ENCODE data around the gene NEDD4L.
"Not testable (repeated sequence)": the region's sequence is repeated elsewhere in the genome, so short reads cannot be mapped to it uniquely, and the experiment has no call there.

The NEDD4L gene

DNA sequence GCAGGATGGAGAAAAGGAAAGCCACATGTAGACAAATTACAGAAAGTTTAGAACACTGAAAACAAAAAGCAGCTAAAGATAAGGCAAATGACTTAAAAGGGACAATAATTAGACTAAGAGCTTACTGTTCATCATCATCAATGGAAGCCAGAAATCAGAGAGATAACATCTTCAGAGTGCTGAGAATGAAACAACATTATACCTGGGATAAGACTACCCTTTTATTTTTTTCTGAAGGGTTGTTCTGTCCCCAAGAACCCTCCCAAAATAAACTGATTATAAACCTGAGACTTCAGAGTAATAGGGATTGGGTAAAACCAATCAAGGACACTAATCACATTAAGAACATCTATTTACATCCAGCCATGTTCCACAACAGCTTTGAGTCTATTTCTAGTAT is 6.9 kb upstream of the NEDD4L start:
- no peak for DNase-seq (ENCODE audit: low spot score in 2 of 2)
- H3K4me1 ChIP-seq = no peaks in the 10 kb centered on the region
- no peak overlapping the region for H3K4me3 ChIP-seq
- peaks cover 5% of the 10 kb centered on the region; the same call in 1 of the 2 replicates for H3K27me3 ChIP-seq (ENCODE audit: low read depth)
- no peaks in the 10 kb centered on the region for H3K9me3 ChIP-seq
- no peaks in the 10 kb centered on the region for H3K36me3 ChIP-seq (replicated peaks)
- in situ Hi-C loops (cut with MboI; ENCODE audit: low sequenced_read_pairs) = no loop called here

DNA sequence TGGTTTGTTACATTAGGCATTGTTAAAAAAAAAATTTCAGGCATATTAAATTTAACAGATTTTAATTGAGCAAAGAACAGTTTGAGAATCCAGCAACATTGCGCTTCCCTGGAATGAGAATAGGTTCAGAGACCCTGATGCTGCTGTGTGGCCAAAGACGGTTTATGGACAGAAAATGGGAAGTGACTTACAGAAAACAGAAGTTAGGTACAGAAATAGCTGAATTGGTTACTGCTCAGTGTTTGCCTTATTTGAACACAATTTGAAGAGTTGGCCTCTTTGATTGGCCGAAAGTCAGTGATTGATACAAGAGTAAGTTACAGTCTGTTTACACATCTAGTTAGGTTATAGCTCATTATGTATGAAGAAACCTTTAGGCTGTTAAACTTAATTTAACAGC is 6.0 kb upstream of the NEDD4L start:
- in situ Hi-C loops (cut with MboI; ENCODE audit: low sequenced_read_pairs) = no loop called here
- Histone ChIP-seq H3K4me3 (no peak overlapping the region), H3K4me1 (no peaks in the 10 kb centered on the region), H3K27me3 (ENCODE audit: low read depth) (no peaks in the 10 kb centered on the region), H3K9me3 (no peaks in the 10 kb centered on the region), H3K36me3 (replicated peaks) (no peaks in the 10 kb centered on the region)
- DNase-seq (ENCODE audit: low spot score in 2 of 2) = no peak

DNA sequence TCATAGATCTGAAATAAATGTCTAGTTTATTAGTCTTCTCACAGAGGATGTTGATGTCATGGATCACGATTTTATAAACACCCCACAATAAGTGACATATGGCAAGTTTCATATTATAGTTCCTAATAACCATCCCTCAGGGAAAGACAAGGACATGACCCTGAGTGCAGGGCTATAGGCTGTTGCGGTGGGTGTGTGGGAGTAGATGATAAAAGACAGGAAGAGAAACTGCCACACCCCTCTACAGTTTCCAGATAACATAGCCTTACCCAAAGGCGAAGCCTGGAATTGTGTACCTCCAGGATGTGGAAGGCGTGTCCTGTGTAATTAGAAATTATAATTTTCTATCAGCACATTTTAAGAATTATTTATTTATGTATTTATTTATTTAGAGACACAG is 2.4 kb upstream of the NEDD4L start:
- Histone ChIP-seq H3K27me3 (ENCODE audit: low read depth) (no peaks in the 10 kb centered on the region), H3K36me3 (replicated peaks) (no peaks in the 10 kb centered on the region), H3K9me3 (no peaks in the 10 kb centered on the region), H3K4me3 (no peak overlapping the region), H3K4me1 (peaks cover 7% of the 10 kb centered on the region)
- in situ Hi-C loops (cut with MboI; ENCODE audit: low sequenced_read_pairs) = no loop called here
- DNase-seq (ENCODE audit: low spot score in 2 of 2) = no peak

DNA sequence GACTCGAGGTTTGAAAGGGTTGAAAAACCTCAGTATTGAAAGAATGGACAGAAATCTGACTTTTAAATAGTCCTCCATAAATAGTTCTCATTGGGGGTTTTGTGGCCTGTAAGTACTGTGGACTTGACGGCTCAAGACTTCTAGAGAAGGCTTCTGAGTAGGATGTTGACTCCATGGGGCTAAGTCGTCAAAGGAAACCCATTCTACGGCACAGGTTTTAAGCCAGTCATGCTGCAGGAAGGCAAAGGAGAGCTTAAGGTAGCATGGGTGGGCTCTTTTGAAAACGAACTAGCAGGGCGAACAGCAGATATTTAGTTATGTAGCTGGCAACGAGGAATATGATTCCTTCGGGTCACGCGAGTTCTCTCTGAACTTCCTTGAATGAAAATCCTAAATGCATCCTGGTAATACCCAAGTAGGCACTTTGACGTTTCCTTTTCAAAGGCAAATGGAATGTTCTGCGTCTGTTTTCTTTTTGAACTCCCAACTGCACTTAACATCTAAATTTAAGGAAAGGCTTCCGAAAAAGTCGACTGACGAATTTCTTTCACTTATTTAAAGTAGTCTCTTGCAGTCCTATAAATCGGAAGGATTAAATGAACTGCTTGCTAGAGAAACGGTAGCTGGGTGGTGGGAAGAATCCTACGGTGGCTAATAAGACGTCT is 1.1 kb upstream of the NEDD4L start:
- H3K27me3 ChIP-seq (ENCODE audit: low read depth) = no peaks in the 10 kb centered on the region
- in situ Hi-C loops (cut with MboI; ENCODE audit: low sequenced_read_pairs) = no loop called here
- H3K36me3 ChIP-seq (replicated peaks) = no peaks in the 10 kb centered on the region
- no peaks in the 10 kb centered on the region for H3K9me3 ChIP-seq
- peak overlapping the region; percentile 79 for H3K4me3 ChIP-seq
- peaks cover 8% of the 10 kb centered on the region for H3K4me1 ChIP-seq
- DNase-seq (ENCODE audit: low spot score in 2 of 2) = no peak

DNA sequence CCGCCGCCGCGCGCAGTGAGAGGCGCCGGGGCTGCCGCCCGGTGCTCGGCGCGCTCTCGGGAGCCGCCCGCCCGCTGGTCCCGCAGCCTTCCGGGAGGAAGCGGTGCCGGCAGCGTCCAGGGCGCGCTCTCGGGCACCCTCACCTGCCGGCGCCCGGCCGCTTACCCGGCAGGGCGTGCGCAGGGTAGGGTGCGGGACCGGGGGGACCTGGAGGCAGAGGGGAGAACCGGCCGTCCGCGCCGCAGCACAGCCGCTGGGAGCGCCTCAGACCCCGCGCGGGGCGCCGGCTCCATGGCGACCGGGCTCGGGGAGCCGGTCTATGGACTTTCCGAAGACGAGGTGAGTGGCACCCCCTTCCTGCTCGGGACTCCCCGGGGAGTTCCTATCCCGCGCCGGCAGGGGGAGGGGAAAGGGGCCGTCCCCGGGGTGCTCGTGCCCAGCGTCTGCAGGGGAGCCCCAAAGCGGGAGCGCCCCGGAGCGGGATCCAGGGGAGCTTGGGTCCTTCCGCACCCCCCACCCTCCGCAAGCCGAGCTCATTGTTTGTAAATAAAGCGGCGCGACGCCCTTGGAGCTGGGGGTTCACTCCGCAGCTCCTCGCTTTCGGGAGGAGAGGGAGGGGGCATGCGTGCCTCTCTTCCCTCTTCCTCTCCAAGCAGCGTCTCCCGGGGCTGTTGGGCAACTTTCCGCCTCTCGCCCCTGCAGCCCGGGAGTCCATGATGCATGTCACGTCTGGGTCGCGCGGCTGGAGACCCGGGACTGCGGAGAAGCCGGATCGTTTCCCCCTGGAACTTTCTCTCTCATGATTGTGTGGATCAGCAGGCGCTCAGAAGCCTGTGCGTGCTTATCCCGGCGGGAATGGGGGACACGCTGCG is 580 bp downstream of the NEDD4L start:
- peaks cover 8% of the 10 kb centered on the region for H3K4me1 ChIP-seq
- DNase-seq (ENCODE audit: low spot score in 2 of 2) = peak; percentile 48 to 68

DNA sequence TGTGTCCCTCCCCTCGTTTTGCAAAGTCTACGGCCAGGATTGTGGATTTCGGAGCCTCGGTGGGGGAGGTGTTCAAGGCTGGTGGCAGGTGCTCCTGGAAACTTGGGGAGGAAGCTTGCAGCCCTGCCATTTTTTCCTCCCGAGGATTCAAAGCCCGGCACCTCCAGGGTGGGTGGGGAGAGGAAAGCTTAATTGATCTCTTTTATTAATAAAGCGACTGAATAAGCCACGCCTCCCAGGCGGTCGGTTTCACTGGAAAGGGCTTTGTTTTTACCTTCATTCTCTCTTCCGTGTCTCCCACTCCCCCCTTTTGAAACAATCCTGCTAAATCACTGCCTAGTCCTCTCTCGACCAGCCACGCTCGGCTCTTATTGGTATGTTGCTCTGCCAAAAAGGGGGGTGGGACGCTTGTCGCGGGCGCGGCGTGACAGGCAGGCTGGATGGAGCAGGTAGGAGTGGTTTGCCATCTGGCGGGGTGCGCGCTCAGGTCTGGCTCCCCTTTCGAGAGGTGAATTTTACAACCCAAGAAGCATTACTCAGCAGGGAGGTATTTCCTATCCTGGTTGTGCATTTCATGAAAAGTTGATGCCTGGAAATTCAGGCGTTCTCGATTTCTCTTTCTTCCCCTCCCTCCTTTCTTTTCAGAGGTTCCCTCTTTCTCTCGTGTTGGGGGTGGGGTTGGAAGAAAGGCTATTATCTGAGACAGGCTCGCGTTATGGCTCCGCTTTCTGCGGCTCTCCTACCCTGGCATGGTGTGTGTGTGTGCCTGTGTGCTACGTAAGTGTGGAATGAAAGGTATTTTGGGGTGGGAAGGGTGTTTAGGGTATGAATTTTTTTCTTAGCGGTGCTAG is 1.4 kb downstream of the NEDD4L start:
- peak; percentile 58 to 78 for DNase-seq (ENCODE audit: low spot score in 2 of 2)
- H3K36me3 ChIP-seq (replicated peaks) = no peaks in the 10 kb centered on the region
- H3K27me3 ChIP-seq (ENCODE audit: low read depth) = no peaks in the 10 kb centered on the region
- H3K9me3 ChIP-seq = no peaks in the 10 kb centered on the region
- in situ Hi-C loops (cut with MboI; ENCODE audit: low sequenced_read_pairs) = loop anchor here (5.0 kb wide), 1 partner anchor 77 kb away; no protein-coding TSS in a partner anchor
- peaks cover 8% of the 10 kb centered on the region for H3K4me1 ChIP-seq
- peak overlapping the region; percentile 79 for H3K4me3 ChIP-seq

More for the DNA sequence above, 580 bp downstream of the NEDD4L start:
- no peaks in the 10 kb centered on the region for H3K9me3 ChIP-seq
- peak overlapping the region; percentile 79 for H3K4me3 ChIP-seq
- in situ Hi-C loops (cut with MboI; ENCODE audit: low sequenced_read_pairs) = loop anchor here (5.0 kb wide), 1 partner anchor 78 kb away; no protein-coding TSS in a partner anchor
- no peaks in the 10 kb centered on the region for H3K36me3 ChIP-seq (replicated peaks)
- H3K27me3 ChIP-seq (ENCODE audit: low read depth) = no peaks in the 10 kb centered on the region

DNA sequence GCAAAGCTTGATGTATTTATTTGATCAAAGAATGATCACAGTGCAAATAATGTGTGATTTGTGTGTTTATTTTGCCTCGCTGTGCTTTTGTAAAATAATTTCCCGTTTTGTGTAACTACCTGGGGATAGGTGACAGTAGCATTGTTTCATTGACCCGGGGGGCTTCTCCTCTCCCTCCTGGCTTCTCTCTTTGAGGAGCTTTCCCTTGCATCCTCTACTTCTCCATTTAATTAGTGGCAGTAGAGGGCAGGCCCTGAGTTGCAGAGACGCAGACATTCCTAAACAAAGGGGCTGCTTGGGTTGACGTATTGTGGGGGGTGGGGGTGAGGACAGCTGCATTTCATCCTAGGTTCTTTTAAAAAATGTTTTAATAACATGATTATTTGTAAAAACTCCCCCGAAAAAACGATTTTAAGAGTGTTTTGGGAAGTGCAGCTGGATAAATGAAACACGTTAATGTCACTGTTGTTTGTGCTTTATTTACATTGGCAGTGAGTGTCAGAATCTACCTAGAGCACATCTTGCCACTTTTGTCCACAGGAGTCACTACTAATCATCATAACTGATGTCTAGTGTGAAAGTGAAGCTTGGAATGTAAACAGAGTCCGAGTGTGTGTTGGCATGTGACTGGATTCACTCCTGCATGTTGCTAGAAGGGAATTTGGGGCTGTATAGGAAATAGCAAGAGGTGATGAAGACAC is 2.2 kb downstream of the NEDD4L start:
- peak in 1 of 2 experiments; percentile 18 for DNase-seq (ENCODE audit: low spot score in 2 of 2)
- peaks cover 8% of the 10 kb centered on the region for H3K4me1 ChIP-seq
- H3K9me3 ChIP-seq = no peaks in the 10 kb centered on the region
- H3K36me3 ChIP-seq (replicated peaks) = no peaks in the 10 kb centered on the region
- H3K27me3 ChIP-seq (ENCODE audit: low read depth) = no peaks in the 10 kb centered on the region
- in situ Hi-C loops (cut with MboI; ENCODE audit: low sequenced_read_pairs) = loop anchor here (5.0 kb wide), 1 partner anchor 76 kb away; no protein-coding TSS in a partner anchor
- peak overlapping the region; percentile 79 for H3K4me3 ChIP-seq

DNA sequence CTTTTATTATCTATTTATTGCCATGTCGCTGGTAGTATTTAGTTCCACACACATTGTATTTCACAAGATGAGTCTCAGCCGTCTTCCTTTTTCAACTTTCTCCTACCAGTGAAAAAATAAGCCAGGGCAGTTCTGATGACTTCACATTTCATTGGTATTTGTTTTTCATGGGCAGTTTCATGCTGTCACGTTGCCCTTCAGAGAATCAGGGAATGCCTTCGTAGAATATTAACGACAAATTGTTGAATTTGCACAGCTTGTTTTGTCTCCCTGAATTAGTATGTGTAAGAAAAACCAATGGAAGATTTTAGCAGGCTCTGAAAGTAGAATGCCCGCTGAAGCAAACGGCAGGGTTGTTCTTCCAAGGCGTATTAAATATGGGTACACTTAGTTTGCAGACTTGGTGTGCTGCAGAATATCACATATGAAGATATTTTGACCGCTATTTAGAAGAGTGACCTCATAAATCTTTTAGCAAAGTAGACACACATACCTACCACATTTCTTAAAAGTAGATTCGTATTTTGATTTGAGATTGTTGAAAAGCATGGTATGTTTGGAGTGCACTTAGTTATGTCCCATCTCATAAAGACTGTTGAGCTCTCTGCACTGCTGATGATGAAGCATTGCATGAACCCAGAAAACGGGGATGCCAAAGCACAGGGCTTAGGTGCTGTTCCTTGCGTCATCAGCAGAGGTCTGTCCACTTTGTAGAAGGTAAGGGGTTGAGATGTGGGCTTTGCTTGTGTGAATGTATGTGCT is 2.9 kb downstream of the NEDD4L start:
- no peaks in the 10 kb centered on the region for H3K36me3 ChIP-seq (replicated peaks)
- in situ Hi-C loops (cut with MboI; ENCODE audit: low sequenced_read_pairs) = loop anchor here (5.0 kb wide), 1 partner anchor 75 kb away; no protein-coding TSS in a partner anchor
- DNase-seq (ENCODE audit: low spot score in 2 of 2) = no peak
- no peaks in the 10 kb centered on the region for H3K9me3 ChIP-seq
- no peak overlapping the region; the same call in 1 of the 2 replicates for H3K4me3 ChIP-seq
- H3K27me3 ChIP-seq (ENCODE audit: low read depth) = no peaks in the 10 kb centered on the region
- H3K4me1 ChIP-seq = peaks cover 16% of the 10 kb centered on the region

DNA sequence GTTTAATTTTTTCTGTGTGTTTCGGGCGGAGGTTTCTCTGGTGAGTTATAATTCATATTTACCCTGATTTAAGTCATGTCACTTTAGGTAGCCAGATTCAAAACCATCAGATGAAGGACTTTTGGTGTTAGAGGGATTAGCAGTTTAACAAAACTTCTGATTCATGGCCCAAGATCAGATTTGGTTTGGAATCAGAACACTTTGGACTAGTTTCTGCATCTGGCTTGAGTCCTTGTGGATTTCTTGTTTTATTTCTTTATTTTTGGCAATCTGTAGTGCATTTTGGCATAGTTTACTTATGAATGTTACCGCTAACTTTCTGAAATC is 3.5 kb downstream of the NEDD4L start:
- in situ Hi-C loops (cut with MboI; ENCODE audit: low sequenced_read_pairs) = loop anchor here (5.0 kb wide), 1 partner anchor 75 kb away; no protein-coding TSS in a partner anchor
- no peak overlapping the region for H3K4me3 ChIP-seq
- no peak for DNase-seq (ENCODE audit: low spot score in 2 of 2)

DNA sequence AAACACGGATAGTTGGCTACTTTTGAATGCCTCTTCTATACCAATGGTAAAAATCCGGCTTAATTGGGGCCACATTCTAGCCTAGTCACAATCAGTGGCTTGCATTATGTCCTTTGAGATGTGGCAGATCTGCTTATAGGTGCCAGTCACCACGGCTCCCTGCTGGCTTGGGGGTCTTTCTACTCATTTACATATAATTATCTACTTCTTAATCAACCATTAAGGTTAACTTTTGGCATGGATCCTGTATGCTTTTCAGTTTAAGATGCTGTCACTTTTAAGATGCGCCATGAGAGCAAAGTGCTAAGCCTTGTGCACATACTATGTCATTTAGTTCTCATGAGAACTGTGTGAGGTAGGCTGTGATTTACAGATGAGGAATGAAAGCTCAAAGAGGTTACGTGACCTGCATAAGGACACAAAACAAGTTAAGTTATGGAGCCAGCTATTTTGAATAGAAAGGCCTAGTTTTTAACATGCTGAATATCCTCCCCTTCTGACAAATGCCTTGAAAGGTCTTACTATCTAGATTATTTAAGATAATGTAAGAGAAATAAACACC is 4.1 kb downstream of the NEDD4L start:
- Histone ChIP-seq H3K4me1 (peaks cover 19% of the 10 kb centered on the region), H3K36me3 (replicated peaks) (no peaks in the 10 kb centered on the region), H3K27me3 (ENCODE audit: low read depth) (no peaks in the 10 kb centered on the region), H3K4me3 (no peak overlapping the region), H3K9me3 (no peaks in the 10 kb centered on the region)
- no peak for DNase-seq (ENCODE audit: low spot score in 2 of 2)
- in situ Hi-C loops (cut with MboI; ENCODE audit: low sequenced_read_pairs) = loop anchor here (5.0 kb wide), 1 partner anchor 74 kb away; no protein-coding TSS in a partner anchor

More for the DNA sequence above, 3.5 kb downstream of the NEDD4L start:
- Histone ChIP-seq H3K27me3 (ENCODE audit: low read depth) (no peaks in the 10 kb centered on the region), H3K9me3 (no peaks in the 10 kb centered on the region), H3K4me1 (peaks cover 19% of the 10 kb centered on the region), H3K36me3 (replicated peaks) (no peaks in the 10 kb centered on the region)

DNA sequence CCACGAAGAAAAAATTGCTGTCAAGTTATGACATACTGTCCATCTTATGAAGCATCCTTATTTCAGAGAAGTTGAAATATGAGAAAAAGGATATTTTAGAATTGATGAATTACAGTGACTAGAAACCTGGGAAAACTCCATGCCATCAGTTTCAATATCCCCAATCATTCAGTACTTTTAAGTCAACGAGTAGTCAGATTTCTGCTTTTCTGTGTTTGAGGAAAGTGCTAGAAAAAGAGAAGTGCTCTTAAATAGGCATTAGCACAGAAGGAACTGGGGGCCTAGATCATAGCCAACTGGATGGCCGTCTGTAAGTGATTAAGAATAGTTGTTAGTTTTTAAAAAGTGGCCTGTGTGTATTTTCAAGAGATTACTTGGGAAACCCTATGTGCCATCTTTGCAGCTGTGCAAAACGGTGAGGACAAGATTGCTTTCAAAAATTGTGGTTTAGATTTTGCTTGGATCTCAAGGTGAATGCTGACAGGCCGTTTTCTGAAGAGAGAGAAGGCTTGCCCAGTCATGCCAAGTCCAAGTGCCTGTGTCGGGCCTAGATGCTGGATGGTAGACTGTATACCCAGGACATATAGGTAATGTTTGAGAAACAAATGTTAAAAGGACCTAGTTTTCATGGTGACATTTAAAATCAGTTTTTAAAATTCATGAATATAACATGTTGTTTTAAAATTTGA is 5.1 kb downstream of the NEDD4L start:
- in situ Hi-C loops (cut with MboI; ENCODE audit: low sequenced_read_pairs) = loop anchor here (5.0 kb wide), 1 partner anchor 73 kb away; no protein-coding TSS in a partner anchor
- Histone ChIP-seq H3K4me3 (no peak overlapping the region), H3K27me3 (ENCODE audit: low read depth) (no peaks in the 10 kb centered on the region), H3K9me3 (no peaks in the 10 kb centered on the region), H3K4me1 (peaks cover 22% of the 10 kb centered on the region), H3K36me3 (replicated peaks) (no peaks in the 10 kb centered on the region)
- no peak for DNase-seq (ENCODE audit: low spot score in 2 of 2)

DNA sequence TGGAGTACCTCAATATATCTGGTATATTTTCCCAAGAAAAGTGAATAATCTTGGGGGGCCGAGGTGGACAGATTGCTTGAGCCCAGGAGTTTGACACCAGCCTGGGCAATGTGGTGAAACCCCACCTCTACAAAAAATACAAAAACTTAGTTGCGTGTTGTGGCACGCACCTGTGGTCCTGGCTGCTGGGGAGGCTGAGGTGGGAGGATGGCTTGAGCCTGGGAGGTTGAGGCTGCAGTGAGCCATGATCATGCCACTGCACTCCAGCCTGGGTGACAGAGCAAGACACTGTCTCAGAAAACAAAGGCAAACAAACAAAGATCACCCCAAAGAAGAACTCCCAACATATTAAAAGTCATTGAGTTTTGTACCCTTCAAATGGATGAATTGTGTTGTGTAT is 6.9 kb downstream of the NEDD4L start:
- H3K9me3 ChIP-seq; H3K36me3 ChIP-seq (replicated peaks); H3K27me3 ChIP-seq (ENCODE audit: low read depth); in situ Hi-C loops (cut with MboI; ENCODE audit: low sequenced_read_pairs); H3K4me3 ChIP-seq; DNase-seq (ENCODE audit: low spot score in 2 of 2): not testable (repeated sequence)
- peaks cover 21% of the 10 kb centered on the region for H3K4me1 ChIP-seq
